ENCODE data around the gene PQBP1. TPM values are rescaled to one million over a fixed set of nuclear protein-coding genes. Genes with fewer than 3 reads are reported as not detected.

Gene PQBP1
- total and polyA plus RNA-seq, 8 donors, result 4.7 to 148 (median 92.7) TPM

- intact Hi-C loops (cut with DNase I; ENCODE audit: low total_unique reads), result no loop called here
- Histone ChIP-seq H3K9me3 (peaks cover 0 to 10% (median 0%) of the 10 kb centered on the region in 4 donors), H3K36me3 (peaks cover 0 to 29% (median 22%) of the 10 kb centered on the region in 4 donors), H3K4me1 (peaks cover 0 to 33% (median 27%) of the 10 kb centered on the region in 4 donors), H3K27me3 (no peaks in the 10 kb centered on the region), H3K4me3 (no peak overlapping the region), H3K27ac (no peak overlapping the region)
- no peak for DNase-seq
- WGBS, 5 donors, result 86 to 97% (median 91%) methylated on average over 6 to 13 of the region's 13 CpGs
- TF ChIP-seq POLR2A (IDR thresholded peaks at IDR 0.05), result no peak
- no peak for TF ChIP-seq EP300 (IDR thresholded peaks at IDR 0.05)
- TF ChIP-seq POLR2AphosphoS5 (IDR thresholded peaks at IDR 0.05), result no peak
- TF ChIP-seq, protein P1, sequence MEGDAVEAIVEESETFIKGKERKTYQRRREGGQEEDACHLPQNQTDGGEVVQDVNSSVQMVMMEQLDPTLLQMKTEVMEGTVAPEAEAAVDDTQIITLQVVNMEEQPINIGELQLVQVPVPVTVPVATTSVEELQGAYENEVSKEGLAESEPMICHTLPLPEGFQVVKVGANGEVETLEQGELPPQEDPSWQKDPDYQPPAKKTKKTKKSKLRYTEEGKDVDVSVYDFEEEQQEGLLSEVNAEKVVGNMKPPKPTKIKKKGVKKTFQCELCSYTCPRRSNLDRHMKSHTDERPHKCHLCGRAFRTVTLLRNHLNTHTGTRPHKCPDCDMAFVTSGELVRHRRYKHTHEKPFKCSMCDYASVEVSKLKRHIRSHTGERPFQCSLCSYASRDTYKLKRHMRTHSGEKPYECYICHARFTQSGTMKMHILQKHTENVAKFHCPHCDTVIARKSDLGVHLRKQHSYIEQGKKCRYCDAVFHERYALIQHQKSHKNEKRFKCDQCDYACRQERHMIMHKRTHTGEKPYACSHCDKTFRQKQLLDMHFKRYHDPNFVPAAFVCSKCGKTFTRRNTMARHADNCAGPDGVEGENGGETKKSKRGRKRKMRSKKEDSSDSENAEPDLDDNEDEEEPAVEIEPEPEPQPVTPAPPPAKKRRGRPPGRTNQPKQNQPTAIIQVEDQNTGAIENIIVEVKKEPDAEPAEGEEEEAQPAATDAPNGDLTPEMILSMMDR (IDR thresholded peaks at IDR 0.05), result no peak
These were observed 17.1 kb downstream of the PQBP1 start for GRCh38 chrX:48914593-48915493.

DNA sequence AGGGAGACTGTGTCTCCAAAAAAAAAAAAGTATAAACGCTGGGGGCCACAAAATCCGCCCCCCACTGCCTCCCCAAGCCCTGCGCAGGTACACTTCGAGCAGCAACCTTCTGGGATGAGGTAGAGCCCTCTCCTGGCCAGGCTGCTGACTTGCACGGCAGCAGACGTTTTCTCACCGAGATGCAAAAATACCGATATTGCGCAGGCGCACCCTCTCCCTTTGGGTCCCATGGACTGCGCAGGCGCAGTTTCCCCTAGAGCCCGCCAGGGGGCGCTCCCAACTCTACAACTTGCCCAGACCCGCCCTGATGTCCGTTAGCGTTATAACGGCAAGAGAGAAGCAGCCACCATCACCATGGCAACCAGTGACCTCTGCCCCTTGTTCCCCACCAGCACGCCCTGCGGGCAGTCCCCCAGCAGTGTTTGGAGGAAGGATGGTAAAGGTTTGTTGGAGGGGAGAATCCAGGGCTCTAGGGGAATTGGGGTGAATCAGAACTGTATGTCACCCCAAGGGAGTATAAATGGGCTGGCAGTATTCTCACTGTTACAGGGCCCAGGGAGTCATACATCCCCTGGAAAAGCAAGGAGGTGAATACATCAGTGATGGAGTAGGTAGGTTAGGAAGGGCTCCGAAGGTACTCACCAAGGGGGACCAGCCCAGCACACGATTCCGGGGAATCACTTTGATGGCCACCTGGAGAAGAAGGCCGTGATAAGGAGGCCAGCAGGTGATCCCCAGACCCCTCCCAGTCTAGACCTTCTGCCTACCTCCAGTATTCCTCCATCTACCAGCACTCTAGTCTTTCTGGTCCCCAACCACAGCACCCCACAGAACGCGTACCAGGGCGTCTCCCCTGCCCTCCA is 19.6 kb downstream of the PQBP1 start:
- intact Hi-C loops (cut with DNase I; ENCODE audit: low total_unique reads), result no loop called here
- H3K27ac ChIP-seq, result peak overlapping the region; percentile 55 to 90 (median 87)
- peak; percentile 92 to 96 for DNase-seq
- no peaks in the 10 kb centered on the region for H3K9me3 ChIP-seq
- WGBS, 5 donors, result 11 to 36% (median 21%) methylated on average over 22 to 27 of the region's 27 CpGs
- H3K27me3 ChIP-seq, result no peaks in the 10 kb centered on the region
- TF ChIP-seq, protein P1 (IDR thresholded peaks at IDR 0.05), result peak in 5 of 7 experiments; percentile 90 to 98 (median 96)
- TF ChIP-seq POLR2A (IDR thresholded peaks at IDR 0.05), result no peak
- TF ChIP-seq POLR2AphosphoS5 (IDR thresholded peaks at IDR 0.05), result peak in 2 of 3 donors; percentile 17 to 66
- peaks cover 0 to 36% (median 35%) of the 10 kb centered on the region in 4 donors for H3K36me3 ChIP-seq
- peak overlapping the region; percentile 56 to 71 (median 58) for H3K4me3 ChIP-seq
- H3K4me1 ChIP-seq, result peaks cover 0 to 31% (median 18%) of the 10 kb centered on the region in 4 donors

DNA sequence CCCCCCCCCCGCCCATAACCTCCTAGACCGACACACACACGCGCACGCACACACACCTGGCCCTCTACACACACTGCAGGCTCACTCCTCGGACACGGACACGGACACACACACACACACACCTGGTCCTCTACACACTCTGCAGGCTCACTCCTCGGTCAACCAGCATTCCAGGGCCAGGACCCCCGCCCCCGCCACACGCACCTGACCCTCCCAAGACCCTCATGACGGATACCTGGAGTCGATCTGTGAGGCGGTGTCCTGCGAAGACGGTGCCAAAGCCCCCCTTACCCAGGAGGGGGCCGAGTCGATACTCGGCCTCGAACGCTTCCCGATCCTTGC is 20.5 kb downstream of the PQBP1 start:
- Histone ChIP-seq H3K27ac (peak overlapping the region; percentile 74 to 90 (median 87)), H3K27me3 (no peaks in the 10 kb centered on the region), H3K36me3 (peaks cover 0 to 44% (median 43%) of the 10 kb centered on the region in 4 donors), H3K9me3 (no peaks in the 10 kb centered on the region), H3K4me1 (peaks cover 0 to 28% (median 15%) of the 10 kb centered on the region in 4 donors), H3K4me3 (peak overlapping the region; percentile 56 to 71 (median 58))
- intact Hi-C loops (cut with DNase I; ENCODE audit: low total_unique reads), result no loop called here
- TF ChIP-seq, protein P1 (IDR thresholded peaks at IDR 0.05), result no peak
- TF ChIP-seq POLR2A (IDR thresholded peaks at IDR 0.05) (no peak), EP300 (IDR thresholded peaks at IDR 0.05) (no peak), POLR2AphosphoS5 (IDR thresholded peaks at IDR 0.05) (no peak)
- DNase-seq, result no peak
- 6 to 46% (median 16%) methylated on average over 5 to 23 of the region's 23 CpGs for WGBS, 5 donors
